COLO668 (cell line): Measurements from ENCODE around the gene MYBBP1A.
"Not testable (repeated sequence)": the region's sequence is repeated elsewhere in the genome, so short reads cannot be mapped to it uniquely, and the experiment has no call there.

Source experiments
- DNase-seq: peaks from one replicate; lab custom pipeline; 2025; ENCODE audit not compliant: unreplicated experiment; lab: John Stamatoyannopoulos, UW

The MYBBP1A gene

DNA sequence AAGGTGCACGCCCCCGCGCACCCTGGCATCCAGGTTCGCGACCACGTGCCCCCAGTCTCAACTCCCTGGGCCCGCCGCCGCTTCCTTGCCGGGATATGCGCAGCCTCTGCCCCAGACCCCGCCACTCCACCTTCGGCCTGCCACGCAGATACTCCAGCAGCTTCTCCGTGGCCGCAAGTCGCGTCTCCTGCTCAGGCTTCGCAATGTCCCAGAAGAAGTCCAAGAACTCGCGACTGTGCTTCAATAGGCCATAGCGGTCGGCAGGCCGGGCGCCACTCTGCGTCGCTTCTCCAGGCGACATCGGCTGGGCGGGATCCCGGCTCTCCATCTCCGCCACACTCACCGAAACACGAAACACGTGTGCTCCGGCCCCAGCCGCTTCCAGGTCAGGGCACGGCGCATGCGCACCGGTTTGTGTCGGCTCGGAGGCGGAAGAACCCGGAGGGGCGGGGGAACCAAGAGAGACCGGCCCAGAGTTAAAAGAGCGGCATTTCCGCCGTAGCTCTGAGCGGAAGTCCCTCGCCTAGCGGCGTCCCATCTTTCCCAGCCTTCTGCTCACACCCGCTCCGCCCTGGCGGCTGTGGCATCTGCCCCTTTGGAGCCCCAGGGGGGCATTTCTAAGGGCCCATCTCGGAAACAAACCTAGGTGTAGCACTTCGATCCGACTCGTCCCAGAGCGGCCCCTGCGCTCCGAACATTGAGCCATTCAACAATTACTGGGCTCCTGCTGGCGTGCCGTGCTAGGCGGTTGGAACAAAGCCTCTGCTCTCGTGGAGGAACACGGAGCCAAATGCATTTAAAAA lies at the start of gene MYBBP1A:
MYBBP1A (minus strand) TSS at position 388 of the 803 bp plus-strand sequence; CDS start at position 328, 60 bp downstream.
- DNase-seq: peak; percentile 95

GRCh38 chr17:4604736-4605135 lies 49.6 kb upstream of the MYBBP1A start:
- not testable (repeated sequence) for DNase-seq

- DNase-seq: peak; percentile 61
These were observed 49.0 kb upstream of the MYBBP1A start for GRCh38 chr17:4604111-4604644.

GRCh38 chr17:4602041-4602440 lies 46.9 kb upstream of the MYBBP1A start:
- no peak for DNase-seq

DNA sequence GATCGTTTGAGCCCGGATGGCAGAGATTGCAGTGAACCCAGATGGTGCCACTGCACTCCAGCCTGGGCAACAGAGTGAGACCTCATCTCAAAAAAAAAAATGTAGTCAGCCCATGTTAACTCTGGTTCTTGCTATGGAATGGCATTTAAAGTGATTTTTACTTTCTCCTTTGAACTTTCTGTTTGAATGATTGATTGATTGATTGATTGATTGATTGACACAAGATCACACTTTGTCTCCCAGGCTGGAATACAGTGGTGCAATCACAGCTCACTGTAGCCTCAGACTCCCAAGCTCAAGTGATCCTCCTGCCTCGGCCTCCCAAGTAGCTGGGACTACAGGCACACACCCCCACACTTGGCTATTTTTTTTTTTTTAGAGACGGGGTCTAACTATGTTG lies 46.1 kb upstream of the MYBBP1A start:
- no peak for DNase-seq

GRCh38 chr17:4600563-4600962 lies 45.4 kb upstream of the MYBBP1A start:
- DNase-seq: peak; percentile 70

DNA sequence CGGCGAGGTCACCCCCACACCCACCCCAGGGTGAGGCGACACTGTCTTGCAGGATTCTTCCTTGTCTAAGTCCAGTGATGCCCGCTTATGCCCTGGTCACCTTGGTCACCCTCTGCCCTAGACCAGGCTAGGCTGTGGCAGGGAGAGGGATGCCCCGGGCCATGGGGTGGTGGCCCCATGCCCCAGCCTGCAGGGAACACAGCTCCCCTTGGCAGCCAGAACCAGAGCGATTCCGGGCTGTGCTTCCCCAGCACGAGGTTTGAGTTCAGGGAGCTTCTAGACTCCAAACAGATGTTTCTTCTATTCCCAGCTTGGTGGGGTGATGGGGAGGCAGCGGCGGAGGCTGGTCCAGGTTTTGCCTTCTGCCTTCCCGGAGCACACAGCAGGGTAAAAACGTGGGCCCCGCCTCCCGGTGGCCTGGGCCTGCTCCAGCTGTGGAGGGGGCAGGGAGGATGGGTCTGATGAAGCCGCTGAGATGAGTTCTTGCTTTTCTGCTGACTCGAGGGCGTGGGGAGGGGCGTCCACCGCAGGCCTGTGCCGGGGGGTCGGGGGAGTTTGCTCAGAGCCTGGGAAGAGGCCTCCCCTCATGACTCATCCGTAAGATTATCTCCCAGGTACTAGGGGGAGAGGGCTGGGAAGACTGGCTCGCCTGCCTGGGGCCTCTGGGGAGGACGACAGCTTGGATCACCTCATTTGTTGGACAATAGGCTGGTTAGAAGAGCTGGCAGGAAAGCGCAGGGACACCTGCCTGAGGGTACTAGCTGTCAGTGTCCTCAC lies 44.5 kb upstream of the MYBBP1A start:
- DNase-seq: peak; percentile 82

DNA sequence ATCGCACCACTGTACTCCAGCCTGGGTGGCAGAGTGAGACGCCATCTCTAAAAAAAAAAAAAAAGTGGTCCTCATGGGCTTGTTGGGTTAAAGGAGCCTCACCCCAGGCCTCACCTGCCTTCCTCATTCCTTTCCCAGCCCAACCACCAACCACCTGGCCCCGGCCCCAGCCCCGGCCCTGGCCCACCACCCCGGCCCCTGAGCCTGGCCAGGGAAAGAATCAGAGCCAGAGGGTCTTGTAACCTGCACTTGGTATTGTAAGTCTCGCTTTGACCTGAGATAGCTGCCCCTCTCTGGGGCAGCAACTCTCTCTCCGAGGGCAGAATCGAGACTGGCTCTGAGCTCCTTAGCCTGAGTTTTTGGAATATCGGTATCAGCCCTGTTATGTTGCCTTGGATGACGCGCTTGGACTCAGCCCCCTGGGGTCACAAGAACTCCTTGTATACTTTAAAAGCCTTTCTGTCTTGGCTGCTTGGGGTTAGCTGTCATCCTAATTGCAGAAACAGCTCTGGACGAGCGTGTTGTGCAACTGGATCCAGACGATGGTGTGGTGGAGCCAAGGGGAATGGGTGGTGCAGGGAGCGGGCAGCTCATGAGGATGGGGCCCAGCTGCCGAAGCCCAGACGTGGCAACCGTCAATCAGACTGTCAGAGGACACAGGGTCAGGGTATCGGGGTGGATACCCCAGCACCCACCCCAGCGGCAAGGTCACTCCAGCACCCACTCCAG lies 43.8 kb upstream of the MYBBP1A start:
- no peak for DNase-seq

DNA sequence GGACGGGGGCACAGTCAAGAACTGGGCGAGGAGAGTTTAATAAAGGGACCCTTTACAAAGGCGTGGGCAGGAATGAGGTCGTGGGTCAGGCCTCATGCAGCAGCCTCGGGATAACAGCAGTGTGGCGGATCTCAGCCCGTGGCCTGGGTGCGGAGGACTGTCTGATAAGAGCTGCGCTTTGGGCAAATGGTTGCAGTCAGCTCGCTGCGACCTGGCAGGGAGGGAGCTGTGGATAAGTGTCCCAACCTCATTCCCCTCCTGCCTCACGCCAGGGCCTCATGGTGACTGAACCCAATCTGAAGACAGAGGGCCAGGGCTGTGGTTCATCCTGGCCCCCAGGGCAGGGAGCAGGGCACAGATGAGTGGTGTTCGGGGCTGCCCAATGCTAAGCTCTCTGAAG lies 42.8 kb upstream of the MYBBP1A start:
- DNase-seq: no peak

GRCh38 chr17:4596636-4597380 lies 41.6 kb upstream of the MYBBP1A start:
- DNase-seq: no peak

DNA sequence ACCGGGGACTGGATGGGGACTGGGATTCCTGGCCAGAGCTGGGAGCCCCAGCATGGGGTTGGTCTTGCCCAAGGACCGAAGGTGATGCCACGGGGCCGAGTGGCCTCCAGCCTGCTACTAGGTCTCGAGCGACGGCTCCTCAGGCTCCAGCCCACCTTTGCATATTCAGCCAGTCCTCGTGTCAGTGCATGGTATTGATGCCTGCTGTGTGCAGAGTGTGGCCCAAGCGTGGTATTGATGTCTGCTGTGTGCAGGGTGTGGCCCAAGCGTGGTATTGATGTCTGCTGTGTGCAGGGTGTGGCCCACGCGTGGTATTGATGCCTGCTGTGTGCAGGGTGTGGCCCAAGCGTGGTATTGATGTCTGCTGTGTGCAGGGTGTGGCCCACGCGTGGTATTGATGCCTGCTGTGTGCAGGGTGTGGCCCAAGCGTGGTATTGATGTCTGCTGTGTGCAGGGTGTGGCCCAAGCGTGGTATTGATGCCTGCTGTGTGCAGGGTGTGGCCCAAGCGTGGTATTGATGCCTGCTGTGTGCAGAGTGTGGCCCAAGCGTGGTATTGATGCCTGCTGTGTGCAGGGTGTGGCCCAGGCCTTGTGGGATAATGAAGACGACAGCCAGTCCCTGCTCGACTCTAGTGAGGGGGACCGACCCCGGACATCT lies 40.6 kb upstream of the MYBBP1A start:
- DNase-seq: not testable (repeated sequence)

DNA sequence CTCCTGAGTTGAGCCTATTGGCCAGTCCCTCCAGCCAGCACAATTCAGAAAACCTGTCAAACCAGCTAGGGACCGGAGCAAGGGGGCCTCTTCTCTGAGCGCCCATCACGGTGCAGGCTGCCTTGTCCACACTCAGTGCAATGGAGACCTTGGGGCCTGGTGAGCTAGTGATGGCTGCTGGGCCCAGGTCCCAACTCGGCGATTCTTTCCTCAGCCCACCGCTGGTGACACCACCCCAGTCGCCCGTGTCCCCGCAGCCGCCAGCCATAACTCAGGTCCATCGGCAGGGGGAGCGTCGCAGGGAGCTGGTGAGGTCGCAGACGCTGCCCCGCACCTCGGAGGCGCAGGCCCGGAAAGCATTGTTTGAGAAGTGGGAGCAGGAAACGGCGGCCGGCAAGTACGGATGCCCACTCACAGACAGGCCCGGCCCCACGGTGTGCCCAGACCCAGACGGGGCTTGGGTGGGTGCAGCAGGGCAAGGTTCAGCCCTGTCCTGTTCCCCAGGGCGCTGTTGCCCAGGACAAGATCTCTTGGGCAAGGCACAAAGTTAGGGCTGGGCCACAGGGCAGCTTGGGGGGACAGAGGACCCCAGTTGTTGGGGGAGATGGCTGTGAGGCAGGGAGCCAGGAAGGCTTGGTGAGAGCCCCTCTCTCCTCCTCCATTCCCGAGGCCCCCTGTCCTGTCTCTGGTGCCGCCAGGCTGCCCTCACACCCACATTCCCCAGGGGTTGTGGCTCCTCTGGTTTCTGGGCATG lies 39.9 kb upstream of the MYBBP1A start:
- peak; percentile 57 for DNase-seq

- no peak for DNase-seq
These were observed 39.2 kb upstream of the MYBBP1A start for GRCh38 chr17:4594406-4594805.

GRCh38 chr17:4593021-4593421 lies 37.8 kb upstream of the MYBBP1A start:
- DNase-seq: no peak

DNA sequence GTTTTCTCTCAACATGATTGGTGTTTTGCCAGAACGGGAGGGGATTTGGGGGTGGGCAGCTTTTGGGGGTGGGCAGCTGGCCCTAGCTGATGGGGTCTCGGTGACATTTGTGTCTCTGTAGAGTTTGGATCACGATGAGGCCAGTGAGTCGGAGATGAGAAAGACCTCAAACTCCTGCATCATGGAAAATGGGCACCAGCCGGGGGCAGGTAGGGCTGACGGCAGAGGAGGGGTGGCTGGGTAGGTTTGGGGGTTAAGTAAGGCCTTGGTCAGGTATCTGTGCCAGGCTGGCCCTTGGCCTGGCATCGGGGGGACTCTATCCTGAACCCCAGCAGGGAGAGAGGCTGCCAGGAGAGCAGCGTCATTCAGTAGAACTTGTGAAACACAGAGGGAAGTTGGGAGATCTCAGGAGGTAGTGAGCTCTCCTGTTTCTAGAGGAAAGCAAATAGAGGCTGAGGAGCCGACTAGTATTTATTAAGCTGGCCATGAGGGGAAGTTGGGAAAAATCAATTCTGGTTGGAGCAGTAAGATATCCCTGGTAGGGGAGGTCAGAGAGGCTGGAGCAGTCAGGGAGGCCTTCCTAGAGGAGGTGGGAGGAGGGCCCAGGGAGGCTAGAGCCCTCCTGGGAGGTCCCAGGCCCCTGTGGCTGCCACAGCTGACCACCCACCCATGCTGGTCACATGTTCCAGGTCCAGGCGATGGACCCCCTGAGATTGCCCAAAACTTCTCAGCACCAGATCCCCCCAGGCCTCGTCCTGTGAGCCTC lies 37.2 kb upstream of the MYBBP1A start:
- DNase-seq: no peak

DNA sequence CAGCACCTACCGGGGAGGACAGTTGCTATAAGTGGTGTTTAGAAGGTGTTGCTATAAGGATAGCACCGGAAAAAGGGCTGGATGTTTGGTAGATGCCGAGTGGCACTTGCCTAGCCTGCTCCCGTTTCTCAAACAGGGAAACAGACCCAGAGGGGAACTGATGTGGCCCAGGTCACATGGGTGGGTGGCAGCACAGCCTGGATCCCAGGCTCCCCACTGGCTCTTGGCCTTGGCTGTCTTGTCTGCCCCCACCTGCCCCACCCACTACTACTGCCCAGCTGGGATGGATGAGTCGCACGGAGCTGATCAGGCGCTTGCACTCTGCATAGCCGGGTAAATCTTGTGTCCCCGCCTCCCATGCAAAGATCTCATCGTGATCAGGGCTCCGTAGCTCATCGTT lies 36.3 kb upstream of the MYBBP1A start:
- no peak for DNase-seq

- DNase-seq: no peak
These were observed 35.8 kb upstream of the MYBBP1A start for GRCh38 chr17:4590981-4591453.

DNA sequence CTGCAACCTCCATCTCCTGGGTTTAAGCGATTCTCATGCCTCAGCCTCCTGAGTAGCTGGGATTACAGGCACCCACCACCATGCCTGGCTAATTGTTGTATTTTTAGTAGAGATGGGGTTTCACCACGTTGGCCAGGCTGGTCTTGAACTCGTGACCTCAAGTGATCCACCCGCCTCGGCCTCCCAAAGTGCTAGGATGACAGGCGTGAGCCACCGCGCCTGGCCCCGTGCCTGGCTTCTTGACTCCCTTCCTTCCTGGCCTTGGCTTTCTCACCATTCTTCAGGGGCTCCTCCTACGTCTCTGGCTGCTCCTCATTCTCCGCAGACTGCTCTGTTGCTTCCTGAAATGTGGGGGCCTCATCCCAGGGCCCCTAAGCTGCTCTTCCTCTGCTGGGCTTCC lies 34.9 kb upstream of the MYBBP1A start:
- DNase-seq: not testable (repeated sequence)
